ENCODE measurements around the gene EDEM2.
"Not testable (repeated sequence)": the region's sequence is repeated elsewhere in the genome, so short reads cannot be mapped to it uniquely, and the experiment has no call there.

GRCh38 chr20:35071436-35072153, 75.5 kb downstream of the EDEM2 start:
- not testable (repeated sequence) for TF ChIP-seq CTCF (IDR thresholded peaks at IDR 0.05); POLR2A (IDR thresholded peaks at IDR 0.05); POLR2AphosphoS5 (IDR thresholded peaks at IDR 0.05); EP300 (IDR thresholded peaks at IDR 0.05; ENCODE audit: low read depth)
